ENCODE data around the gene LENEP.

LENEP gene

GRCh38 chr1:155010211-155010918 is 17.0 kb downstream of the LENEP start:
- DNase-seq (ENCODE audit: low read depth in 1 of 2, low spot score in 1 of 2) = no peak

- DNase-seq (ENCODE audit: low read depth in 1 of 2, low spot score in 1 of 2) = no peak
These were observed 17.6 kb downstream of the LENEP start for GRCh38 chr1:155011004-155011416.

GRCh38 chr1:155011437-155012025 is 18.1 kb downstream of the LENEP start:
- DNase-seq (ENCODE audit: low read depth in 1 of 2, low spot score in 1 of 2) = no peak

GRCh38 chr1:155012026-155012546 is 18.7 kb downstream of the LENEP start:
- no peak for DNase-seq (ENCODE audit: low read depth in 1 of 2, low spot score in 1 of 2)

GRCh38 chr1:155012776-155013602 is 19.6 kb downstream of the LENEP start:
- no peak for DNase-seq (ENCODE audit: low read depth in 1 of 2, low spot score in 1 of 2)

GRCh38 chr1:155013632-155014031 is 20.2 kb downstream of the LENEP start:
- DNase-seq (ENCODE audit: low read depth in 1 of 2, low spot score in 1 of 2) = no peak

- no peak for DNase-seq (ENCODE audit: low read depth in 1 of 2, low spot score in 1 of 2)
These were observed 21.5 kb downstream of the LENEP start for GRCh38 chr1:155014709-155015508.

- no peak for DNase-seq (ENCODE audit: low read depth in 1 of 2, low spot score in 1 of 2)
These were observed 22.3 kb downstream of the LENEP start for GRCh38 chr1:155015527-155016230.

GRCh38 chr1:155016231-155016831 is 22.9 kb downstream of the LENEP start:
- no peak for DNase-seq (ENCODE audit: low read depth in 1 of 2, low spot score in 1 of 2)

- peak; percentile 83 to 86 for DNase-seq (ENCODE audit: low read depth in 1 of 2, low spot score in 1 of 2)
These were observed 23.9 kb downstream of the LENEP start for GRCh38 chr1:155017041-155017945.

GRCh38 chr1:155017946-155018316 is 24.5 kb downstream of the LENEP start:
- no peak for DNase-seq (ENCODE audit: low read depth in 1 of 2, low spot score in 1 of 2)

GRCh38 chr1:155018617-155019348 is 25.4 kb downstream of the LENEP start:
- DNase-seq (ENCODE audit: low read depth in 1 of 2, low spot score in 1 of 2) = no peak

GRCh38 chr1:155019377-155020245 is 26.2 kb downstream of the LENEP start:
- DNase-seq (ENCODE audit: low read depth in 1 of 2, low spot score in 1 of 2) = no peak

GRCh38 chr1:155022136-155022926 is 28.9 kb downstream of the LENEP start:
- no peak for DNase-seq (ENCODE audit: low read depth in 1 of 2, low spot score in 1 of 2)

- no peak for DNase-seq (ENCODE audit: low read depth in 1 of 2, low spot score in 1 of 2)
These were observed 29.5 kb downstream of the LENEP start for GRCh38 chr1:155022927-155023236.

- DNase-seq (ENCODE audit: low read depth in 1 of 2, low spot score in 1 of 2) = no peak
These were observed 30.2 kb downstream of the LENEP start for GRCh38 chr1:155023627-155024026.

GRCh38 chr1:155024315-155024714 is 30.9 kb downstream of the LENEP start:
- no peak for DNase-seq (ENCODE audit: low read depth in 1 of 2, low spot score in 1 of 2)
